Body of pancreas (tissue), 4 donors: ENCODE results near the gene RSKR. TPM values are rescaled to one million over a fixed set of nuclear protein-coding genes. Genes with fewer than 3 reads are reported as not detected.
"Not testable (repeated sequence)": the region's sequence is repeated elsewhere in the genome, so short reads cannot be mapped to it uniquely, and the experiment has no call there.

Source experiments
- ATAC-seq: fragments of 150-250 bp; one replicate; pipeline ENCODE4 v1.9.1; 2016
- DNase-seq, 4 donors: peaks; one replicate each; pipeline ENCODE4 v3.0.0-alpha.2; 2019
- H3K27ac ChIP-seq, 4 donors: fragments of 200-600 bp; sonication (generic); 1 replicate in 3 of 4; 2 replicates in 1 of 4; pipeline versions ENCODE4 v1.5.1 to v1.6.1; 2016 to 2019; ENCODE audit warnings: mild to moderate bottlenecking in 1 of 4, mixed read lengths in 1 of 4, moderate library complexity in 1 of 4
- H3K27me3 ChIP-seq, 2 donors: fragments of 200-600 bp; sonication (generic); one replicate each; pipeline ENCODE4 v1.6.0; 2016; ENCODE audit warnings: mild to moderate bottlenecking in 1 of 2
- H3K36me3 ChIP-seq, 2 donors: fragments of 200-600 bp; sonication (generic); replicated peaks in 1 of 2; 2 replicates each; pipeline ENCODE4 v1.5.1; 2016; ENCODE audit warnings: low read depth in 2 of 2; ENCODE audit not compliant: insufficient read depth in 1 of 2
- H3K4me1 ChIP-seq: fragments of 200-600 bp; sonication (generic); one replicate; pipeline ENCODE4 v1.6.0; 2016
- H3K4me3 ChIP-seq, 2 donors: fragments of 200-600 bp; sonication (generic); 1 replicate in 1 of 2; 2 replicates in 1 of 2; pipeline ENCODE4 v1.5.1; 2016 to 2019
- H3K9me3 ChIP-seq, 3 donors: fragments of 200-600 bp; sonication (generic); 1 replicate in 2 of 3; 2 replicates in 1 of 3; pipeline ENCODE4 v1.5.1; 2016
- POLR2A ChIP-seq, 3 donors: fragments of 450-650 bp; IDR thresholded peaks; one replicate each; pipeline ENCODE4 v1.6.1; 2016; ENCODE audit warnings: antibody characterized with exemption in 3 of 3, mild to moderate bottlenecking in 2 of 3
- WGBS, 2 donors: methylation state at CpG; one replicate each; pipeline ENCODE4 v1.1.5; 2017; 5-methylcytosine and 5-hydroxymethylcytosine counted together
- intact Hi-C: fragments of 100-400 bp; cut with DNase I; formaldehyde crosslinking; loops from one replicate; pipeline ENCODE4 v1.15.1; 2023
- total RNA-seq, 2 donors: library from RNA; depleted of rRNA; stranded (reverse); fragments of >200 nt; gene quantifications; one replicate each; pipeline ENCODE4 v1.1.0, GENCODE V29; 2016
- TF ChIP-seq, protein P1 (sequence below), 7 experiments: fragments of 450-650 bp in 4 of 7; fragments of 200-600 bp in 3 of 7; sonication (generic) in 3 of 7; IDR thresholded peaks; one replicate each; pipeline ENCODE4 v1.5.1; 2016 to 2019; ENCODE audit warnings: antibody characterized with exemption in 7 of 7

RSKR gene, protein sequence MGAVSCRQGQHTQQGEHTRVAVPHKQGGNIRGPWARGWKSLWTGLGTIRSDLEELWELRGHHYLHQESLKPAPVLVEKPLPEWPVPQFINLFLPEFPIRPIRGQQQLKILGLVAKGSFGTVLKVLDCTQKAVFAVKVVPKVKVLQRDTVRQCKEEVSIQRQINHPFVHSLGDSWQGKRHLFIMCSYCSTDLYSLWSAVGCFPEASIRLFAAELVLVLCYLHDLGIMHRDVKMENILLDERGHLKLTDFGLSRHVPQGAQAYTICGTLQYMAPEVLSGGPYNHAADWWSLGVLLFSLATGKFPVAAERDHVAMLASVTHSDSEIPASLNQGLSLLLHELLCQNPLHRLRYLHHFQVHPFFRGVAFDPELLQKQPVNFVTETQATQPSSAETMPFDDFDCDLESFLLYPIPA
- 10 to 100 TPM in 1 of 2 donors, 1 to 10 TPM in 1; 2.6 to 14.8 TPM for total RNA-seq

DNA sequence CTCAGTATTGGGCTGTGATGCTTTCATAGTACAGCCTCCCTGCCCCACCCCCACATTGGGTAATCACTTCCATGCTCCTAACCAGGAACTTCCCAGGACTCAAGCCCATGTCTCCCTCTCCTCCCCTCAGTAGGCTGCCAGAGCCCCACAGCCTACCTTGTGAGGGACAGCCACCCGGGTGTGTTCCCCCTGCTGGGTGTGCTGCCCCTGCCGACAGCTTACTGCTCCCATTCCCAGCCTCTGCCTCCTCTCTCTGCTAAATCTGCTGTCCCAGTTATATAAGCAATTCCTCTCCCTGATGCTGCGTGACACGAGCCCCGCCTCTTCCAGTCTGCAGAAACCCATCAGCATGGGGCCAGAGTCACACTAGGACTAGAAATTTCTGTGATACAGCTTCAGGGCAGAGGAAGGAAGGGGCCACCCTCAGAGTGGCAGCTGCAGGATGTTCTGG lies at the start of gene RSKR:
Gene RSKR (minus strand): TSS at position 255 of the 451 bp plus-strand sequence. CDS start 24 bp downstream, at position 231.
- DNase-seq (peak in 1 of 4 donors; percentile 9), ATAC-seq (no peak)
- H3K4me3 ChIP-seq = no peak within 1 kb of the TSS
- intact Hi-C loops = no loop called here
- H3K9me3 ChIP-seq = no peaks in the 10 kb centered on the region
- no peaks in the 10 kb centered on the region for H3K4me1 ChIP-seq
- WGBS, 2 donors = 77 to 88% methylated on average over 5 of the region's 5 CpGs
- H3K36me3 ChIP-seq = peaks cover 14 to 32% of the 10 kb centered on the region in 2 donors
- TF ChIP-seq POLR2A (IDR thresholded peaks at IDR 0.05) = no peak
- TF ChIP-seq, protein P1, sequence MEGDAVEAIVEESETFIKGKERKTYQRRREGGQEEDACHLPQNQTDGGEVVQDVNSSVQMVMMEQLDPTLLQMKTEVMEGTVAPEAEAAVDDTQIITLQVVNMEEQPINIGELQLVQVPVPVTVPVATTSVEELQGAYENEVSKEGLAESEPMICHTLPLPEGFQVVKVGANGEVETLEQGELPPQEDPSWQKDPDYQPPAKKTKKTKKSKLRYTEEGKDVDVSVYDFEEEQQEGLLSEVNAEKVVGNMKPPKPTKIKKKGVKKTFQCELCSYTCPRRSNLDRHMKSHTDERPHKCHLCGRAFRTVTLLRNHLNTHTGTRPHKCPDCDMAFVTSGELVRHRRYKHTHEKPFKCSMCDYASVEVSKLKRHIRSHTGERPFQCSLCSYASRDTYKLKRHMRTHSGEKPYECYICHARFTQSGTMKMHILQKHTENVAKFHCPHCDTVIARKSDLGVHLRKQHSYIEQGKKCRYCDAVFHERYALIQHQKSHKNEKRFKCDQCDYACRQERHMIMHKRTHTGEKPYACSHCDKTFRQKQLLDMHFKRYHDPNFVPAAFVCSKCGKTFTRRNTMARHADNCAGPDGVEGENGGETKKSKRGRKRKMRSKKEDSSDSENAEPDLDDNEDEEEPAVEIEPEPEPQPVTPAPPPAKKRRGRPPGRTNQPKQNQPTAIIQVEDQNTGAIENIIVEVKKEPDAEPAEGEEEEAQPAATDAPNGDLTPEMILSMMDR (IDR thresholded peaks at IDR 0.05) = no peak
- H3K27me3 ChIP-seq = no peaks in the 10 kb centered on the region
- no peak within 1 kb of the TSS for H3K27ac ChIP-seq

DNA sequence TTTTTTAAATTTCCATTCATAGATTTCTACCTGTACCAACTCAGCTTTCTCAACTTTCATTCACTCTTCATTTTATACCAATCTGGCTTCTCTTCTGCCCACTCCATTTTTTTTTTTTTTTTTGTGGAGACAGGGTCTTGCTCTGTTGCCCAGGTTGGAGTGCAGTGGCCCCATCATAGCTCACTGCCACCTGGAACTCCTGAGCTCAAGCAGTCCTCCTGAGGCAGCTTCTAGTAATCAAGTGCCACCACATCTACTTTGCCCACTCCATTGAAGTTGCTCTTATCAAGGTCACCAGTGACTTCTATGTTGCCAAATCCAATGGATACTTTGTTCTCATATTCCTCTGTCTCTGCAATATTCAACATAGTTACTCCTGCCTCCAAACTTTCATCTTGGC lies 49.7 kb upstream of the RSKR start:
- no peaks in the 10 kb centered on the region for H3K27me3 ChIP-seq
- peaks cover 33% of the 10 kb centered on the region for H3K4me1 ChIP-seq

DNA sequence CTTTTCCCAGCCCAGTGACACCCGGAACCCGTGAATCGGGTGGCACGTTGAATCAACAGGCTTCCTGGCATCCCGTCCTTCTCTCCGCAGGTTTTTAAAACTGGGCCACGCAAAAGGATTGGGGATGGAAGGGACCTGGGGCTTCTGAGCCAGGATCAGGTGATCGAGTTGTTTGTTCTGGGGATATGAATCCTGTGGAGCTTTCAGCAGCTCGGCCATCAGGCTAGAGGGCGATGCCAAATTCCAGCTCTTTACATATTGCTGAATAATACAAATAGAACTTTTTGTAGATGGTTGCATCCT lies 48.5 kb upstream of the RSKR start:
- no peak for TF ChIP-seq POLR2A (IDR thresholded peaks at IDR 0.05)
- TF ChIP-seq, protein P1 (IDR thresholded peaks at IDR 0.05) = no peak
- Histone ChIP-seq H3K9me3 (no peaks in the 10 kb centered on the region), H3K4me1 (peaks cover 33% of the 10 kb centered on the region), H3K4me3 (peak overlapping the region; percentile 37 to 45), H3K36me3 (peaks cover 2 to 8% of the 10 kb centered on the region in 2 donors), H3K27ac (peak overlapping the region; percentile 87 to 96 (median 92)), H3K27me3 (no peaks in the 10 kb centered on the region)
- DNase-seq (no peak), ATAC-seq (no peak)
- WGBS, 2 donors = 0 to 1% methylated on average over 10 of the region's 10 CpGs
- intact Hi-C loops = loop anchor here (5.0 kb wide), 1 partner anchor 50 kb away; the partner anchor contains the start of gene PROCA1

More for the DNA sequence above, 49.7 kb upstream of the RSKR start:
- Histone ChIP-seq H3K27ac (no peak overlapping the region), H3K9me3 (no peaks in the 10 kb centered on the region), H3K36me3 (peaks cover 0 to 8% of the 10 kb centered on the region in 2 donors), H3K4me3 (no peak overlapping the region)
- intact Hi-C loops = loop anchor here (5.0 kb wide), 1 partner anchor 49 kb away; the partner anchor contains the start of gene PROCA1
- DNase-seq (no peak), ATAC-seq (no peak)
- TF ChIP-seq, protein P1 (IDR thresholded peaks at IDR 0.05) = no peak
- no peak for TF ChIP-seq POLR2A (IDR thresholded peaks at IDR 0.05)

GRCh38 chr17:28661635-28662526 lies 47.9 kb upstream of the RSKR start, which contains the start of the genes SDF2 and SUPT6H:
SDF2 (minus strand) TSS chr17:28661906; CDS start chr17:28661876, 30 bp downstream.
SUPT6H (plus strand) TSS chr17:28662205; CDS start chr17:28673402, 11,197 bp downstream.
- Histone ChIP-seq H3K36me3 (peaks cover 2 to 8% of the 10 kb centered on the region in 2 donors), H3K27me3 (no peaks in the 10 kb centered on the region), H3K27ac (peak within 1 kb of the TSS; percentile 87 to 96 (median 92)), H3K4me3 (peak within 1 kb of the TSS; percentile 37 to 45), H3K4me1 (peaks cover 33% of the 10 kb centered on the region), H3K9me3 (no peaks in the 10 kb centered on the region)
- ATAC-seq (peak; percentile 94), DNase-seq (peak; percentile 88 to 91 (median 90))
- intact Hi-C loops = loop anchor here (5.0 kb wide), 1 partner anchor 50 kb away; the partner anchor contains the start of gene PROCA1
- 0 to 1% methylated on average over 32 to 66 of the region's 66 CpGs for WGBS, 2 donors
- peak; percentile 45 to 91 (median 86) for TF ChIP-seq POLR2A (IDR thresholded peaks at IDR 0.05)
- TF ChIP-seq, protein P1 (IDR thresholded peaks at IDR 0.05) = peak in 1 of 7 experiments; percentile 16

DNA sequence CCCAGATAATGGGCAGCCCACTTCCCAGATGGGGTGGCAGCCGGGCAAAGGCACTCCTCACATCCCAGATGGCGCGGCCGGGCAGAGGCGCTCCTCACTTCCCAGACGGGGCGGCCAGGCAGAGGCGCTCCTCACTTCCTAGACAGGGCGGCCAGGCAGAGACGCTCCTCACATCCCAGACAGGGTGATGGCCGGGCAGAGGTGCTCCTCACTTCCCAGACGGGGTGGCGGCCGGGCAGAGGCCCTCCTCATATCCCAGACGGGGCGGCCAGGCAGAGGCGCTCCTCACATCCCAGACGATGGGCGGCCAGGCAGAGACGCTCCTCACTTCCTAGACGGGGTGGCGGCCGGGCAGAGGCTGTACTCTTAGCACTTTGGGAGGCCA lies 45.5 kb upstream of the RSKR start:
- intact Hi-C loops, H3K36me3 ChIP-seq, H3K9me3 ChIP-seq, H3K27ac ChIP-seq, DNase-seq, H3K27me3 ChIP-seq, ATAC-seq, H3K4me3 ChIP-seq: not testable (repeated sequence)
- H3K4me1 ChIP-seq = peaks cover 28% of the 10 kb centered on the region
- WGBS, 2 donors = 93 to 97% methylated on average over 7 to 23 of the region's 23 CpGs

GRCh38 chr17:28658766-28659496 lies 44.9 kb upstream of the RSKR start:
- intact Hi-C loops, H3K9me3 ChIP-seq: not testable (repeated sequence)

More at GRCh38 chr17:28658766-28659496, 44.9 kb upstream of the RSKR start:
- not testable (repeated sequence) for H3K4me3 ChIP-seq, H3K36me3 ChIP-seq, ATAC-seq, DNase-seq, H3K27me3 ChIP-seq, H3K27ac ChIP-seq
- H3K4me1 ChIP-seq = peaks cover 24% of the 10 kb centered on the region
- WGBS, 2 donors = 92 to 100% methylated on average over 9 to 33 of the region's 46 CpGs
